WI38 (cell line): Measurements from ENCODE around the gene EIF3D.

Experiments used
- H3K4me3 ChIP-seq: 2 replicates; pipeline ENCODE4 v1.5.1; 2011; ENCODE audit warnings: low read depth, mild to moderate bottlenecking, control low read depth, low read length
- CTCF ChIP-seq: IDR thresholded peaks from 2 replicates; pipeline ENCODE4 v1.5.1; 2012; ENCODE audit warnings: low read depth, mild to moderate bottlenecking, control low read depth, low read length

Gene EIF3D

GRCh38 chr22:36563444-36563843 is 34.5 kb upstream of the EIF3D start:
- no peak overlapping the region for H3K4me3 ChIP-seq
- no peak for TF ChIP-seq CTCF

GRCh38 chr22:36563001-36563400 is 34.0 kb upstream of the EIF3D start:
- TF ChIP-seq CTCF, result no peak
- H3K4me3 ChIP-seq, result no peak overlapping the region

- H3K4me3 ChIP-seq, result no peak overlapping the region
- TF ChIP-seq CTCF, result no peak
These were observed 33.4 kb upstream of the EIF3D start for GRCh38 chr22:36562261-36562835.

GRCh38 chr22:36561291-36561811 is 32.4 kb upstream of the EIF3D start:
- no peak for TF ChIP-seq CTCF
- no peak overlapping the region for H3K4me3 ChIP-seq

- no peak overlapping the region for H3K4me3 ChIP-seq
- TF ChIP-seq CTCF, result no peak
These were observed 31.0 kb upstream of the EIF3D start for GRCh38 chr22:36560001-36560400.

- no peak overlapping the region for H3K4me3 ChIP-seq
- TF ChIP-seq CTCF, result no peak
These were observed 25.1 kb upstream of the EIF3D start for GRCh38 chr22:36554098-36554497.

GRCh38 chr22:36552289-36552688 is 23.3 kb upstream of the EIF3D start:
- no peak overlapping the region for H3K4me3 ChIP-seq
- no peak for TF ChIP-seq CTCF
